ENCODE data around the gene TAF5.

DNA sequence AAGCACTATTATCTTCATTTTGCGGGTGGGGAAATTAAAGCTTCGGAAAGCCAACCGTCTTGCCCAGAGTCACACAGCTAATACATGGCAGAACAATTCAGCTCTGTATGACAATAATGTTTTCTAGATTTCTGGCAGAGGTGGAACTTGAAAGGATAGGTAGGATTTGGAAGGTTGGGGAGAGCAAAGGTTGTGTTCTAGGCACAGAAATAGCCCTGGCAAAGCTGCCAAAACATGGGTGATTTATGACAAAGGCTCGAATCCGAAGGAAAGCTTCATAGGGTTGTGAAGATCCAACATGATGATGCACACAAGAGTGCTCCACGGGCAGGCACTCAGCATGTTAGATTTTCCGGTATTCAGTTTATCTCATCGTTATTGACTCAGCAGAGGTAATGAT is 47.8 kb downstream of the TAF5 start:
- TF ChIP-seq, protein P1, sequence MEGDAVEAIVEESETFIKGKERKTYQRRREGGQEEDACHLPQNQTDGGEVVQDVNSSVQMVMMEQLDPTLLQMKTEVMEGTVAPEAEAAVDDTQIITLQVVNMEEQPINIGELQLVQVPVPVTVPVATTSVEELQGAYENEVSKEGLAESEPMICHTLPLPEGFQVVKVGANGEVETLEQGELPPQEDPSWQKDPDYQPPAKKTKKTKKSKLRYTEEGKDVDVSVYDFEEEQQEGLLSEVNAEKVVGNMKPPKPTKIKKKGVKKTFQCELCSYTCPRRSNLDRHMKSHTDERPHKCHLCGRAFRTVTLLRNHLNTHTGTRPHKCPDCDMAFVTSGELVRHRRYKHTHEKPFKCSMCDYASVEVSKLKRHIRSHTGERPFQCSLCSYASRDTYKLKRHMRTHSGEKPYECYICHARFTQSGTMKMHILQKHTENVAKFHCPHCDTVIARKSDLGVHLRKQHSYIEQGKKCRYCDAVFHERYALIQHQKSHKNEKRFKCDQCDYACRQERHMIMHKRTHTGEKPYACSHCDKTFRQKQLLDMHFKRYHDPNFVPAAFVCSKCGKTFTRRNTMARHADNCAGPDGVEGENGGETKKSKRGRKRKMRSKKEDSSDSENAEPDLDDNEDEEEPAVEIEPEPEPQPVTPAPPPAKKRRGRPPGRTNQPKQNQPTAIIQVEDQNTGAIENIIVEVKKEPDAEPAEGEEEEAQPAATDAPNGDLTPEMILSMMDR (IDR thresholded peaks at IDR 0.05; ENCODE audit: low read length): no peak
- no peak for TF ChIP-seq EZH2 (IDR thresholded peaks at IDR 0.05; ENCODE audit: borderline replicate concordance, low read length)

Data from OCI-LY1 (cell line).